Thyroid gland (tissue), 4 donors: Measurements from ENCODE around the gene CFAP53.

Source experiments
- POLR2A ChIP-seq, 2 donors: fragments of 450-650 bp; IDR thresholded peaks; one replicate each; pipeline ENCODE4 v1.6.1; 2017; ENCODE audit warnings: antibody characterized with exemption in 2 of 2, mild to moderate bottlenecking in 2 of 2, moderate library complexity in 1 of 2
- TF ChIP-seq, protein P1 (sequence below), 6 experiments: fragments of 200-600 bp in 3 of 6; fragments of 450-650 bp in 3 of 6; sonication (generic) in 3 of 6; IDR thresholded peaks; one replicate each; pipeline ENCODE4 v1.5.1; 2016 to 2019; ENCODE audit warnings: antibody characterized with exemption in 6 of 6, mild to moderate bottlenecking in 2 of 6, inconsistent platforms in 1 of 6, moderate library complexity in 1 of 6

- no peak for TF ChIP-seq POLR2A (IDR thresholded peaks at IDR 0.05)
- TF ChIP-seq, protein P1, sequence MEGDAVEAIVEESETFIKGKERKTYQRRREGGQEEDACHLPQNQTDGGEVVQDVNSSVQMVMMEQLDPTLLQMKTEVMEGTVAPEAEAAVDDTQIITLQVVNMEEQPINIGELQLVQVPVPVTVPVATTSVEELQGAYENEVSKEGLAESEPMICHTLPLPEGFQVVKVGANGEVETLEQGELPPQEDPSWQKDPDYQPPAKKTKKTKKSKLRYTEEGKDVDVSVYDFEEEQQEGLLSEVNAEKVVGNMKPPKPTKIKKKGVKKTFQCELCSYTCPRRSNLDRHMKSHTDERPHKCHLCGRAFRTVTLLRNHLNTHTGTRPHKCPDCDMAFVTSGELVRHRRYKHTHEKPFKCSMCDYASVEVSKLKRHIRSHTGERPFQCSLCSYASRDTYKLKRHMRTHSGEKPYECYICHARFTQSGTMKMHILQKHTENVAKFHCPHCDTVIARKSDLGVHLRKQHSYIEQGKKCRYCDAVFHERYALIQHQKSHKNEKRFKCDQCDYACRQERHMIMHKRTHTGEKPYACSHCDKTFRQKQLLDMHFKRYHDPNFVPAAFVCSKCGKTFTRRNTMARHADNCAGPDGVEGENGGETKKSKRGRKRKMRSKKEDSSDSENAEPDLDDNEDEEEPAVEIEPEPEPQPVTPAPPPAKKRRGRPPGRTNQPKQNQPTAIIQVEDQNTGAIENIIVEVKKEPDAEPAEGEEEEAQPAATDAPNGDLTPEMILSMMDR (IDR thresholded peaks at IDR 0.05) = peak in 3 of 6 experiments; percentile 13 to 36 (median 29)
These were observed 47.7 kb downstream of the CFAP53 start for GRCh38 chr18:50218432-50219197.
